ENCODE measurements around the gene MOBP. TPM values are rescaled to one million over a fixed set of nuclear protein-coding genes. Genes with fewer than 3 reads are reported as not detected.

MOBP gene, protein sequence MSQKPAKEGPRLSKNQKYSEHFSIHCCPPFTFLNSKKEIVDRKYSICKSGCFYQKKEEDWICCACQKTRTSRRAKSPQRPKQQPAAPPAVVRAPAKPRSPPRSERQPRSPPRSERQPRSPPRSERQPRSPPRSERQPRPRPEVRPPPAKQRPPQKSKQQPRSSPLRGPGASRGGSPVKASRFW
- 0.06 to 0.07 TPM in 2 of 5 replicates, not detected in the others for total RNA-seq (2022; extraction: Qiagen RNA extraction)

DNA sequence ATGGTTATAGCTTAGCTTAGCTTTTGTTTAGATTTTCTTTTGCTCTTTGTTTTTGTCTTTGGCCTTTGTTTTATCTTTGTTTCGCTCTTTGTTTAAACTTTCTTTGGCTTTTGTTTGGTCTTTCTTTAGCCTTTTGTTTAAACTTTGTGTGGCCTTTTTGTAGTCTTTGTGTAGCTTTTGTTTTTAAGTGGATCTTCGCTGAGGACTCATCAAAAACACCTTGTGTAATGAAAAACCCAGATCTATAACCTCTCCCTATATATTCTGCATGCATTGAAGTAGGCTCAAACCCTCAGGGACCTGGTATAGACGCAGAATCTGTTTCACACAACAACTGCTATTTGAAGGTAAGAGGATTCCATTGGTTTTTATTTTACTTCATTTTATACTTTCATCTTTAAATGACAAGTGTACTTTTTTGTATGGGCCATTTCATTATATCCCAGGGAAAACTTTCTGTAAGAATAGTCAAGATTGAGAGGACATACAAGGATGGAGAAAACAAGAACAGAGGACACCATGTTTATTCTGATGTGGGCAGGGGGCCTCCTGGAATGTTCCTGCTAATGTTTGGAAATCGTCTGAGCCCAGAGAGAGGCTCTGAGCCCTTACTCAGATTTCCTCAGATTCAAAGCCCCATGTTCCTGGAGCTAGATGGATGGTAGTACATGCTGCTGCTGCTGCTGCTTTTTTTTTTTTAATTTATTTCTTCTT, at the start of gene MOBP:
TSS of gene MOBP (plus strand) at position 287 of the 714 bp plus-strand sequence. CDS start 34,390 bp downstream, outside the sequence.

Other genes starting within 250 kb of the MOBP start
- gene CX3CR1, start 187.6 kb upstream of the MOBP start, total RNA-seq (2022; extraction: Qiagen RNA extraction), result 0.05 to 0.12 TPM (median 0.05 TPM) in 3 of 5 replicates, not detected in the others
- gene CCR8, start 138.0 kb upstream of the MOBP start, total RNA-seq (2022; extraction: Qiagen RNA extraction), result not detected in 5 replicates
- 37.8 to 46.5 TPM (median 39.3 TPM) in 5 replicates for gene SLC25A38, start 84.3 kb upstream of the MOBP start, total RNA-seq (2022; extraction: Qiagen RNA extraction)
- gene RPSA, start 61.0 kb upstream of the MOBP start, total RNA-seq (2022; extraction: Qiagen RNA extraction), result 2,621 to 2,951 TPM (median 2,688 TPM) in 5 replicates

All from A549 treated with CORT108297 at 1 μM for 4 hours (cell line).